ENCODE measurements around the gene HOXB4.
A peak's percentile ranks its signal among the peaks of the same experiment; 100 is the strongest.

The HOXB4 gene

DNA sequence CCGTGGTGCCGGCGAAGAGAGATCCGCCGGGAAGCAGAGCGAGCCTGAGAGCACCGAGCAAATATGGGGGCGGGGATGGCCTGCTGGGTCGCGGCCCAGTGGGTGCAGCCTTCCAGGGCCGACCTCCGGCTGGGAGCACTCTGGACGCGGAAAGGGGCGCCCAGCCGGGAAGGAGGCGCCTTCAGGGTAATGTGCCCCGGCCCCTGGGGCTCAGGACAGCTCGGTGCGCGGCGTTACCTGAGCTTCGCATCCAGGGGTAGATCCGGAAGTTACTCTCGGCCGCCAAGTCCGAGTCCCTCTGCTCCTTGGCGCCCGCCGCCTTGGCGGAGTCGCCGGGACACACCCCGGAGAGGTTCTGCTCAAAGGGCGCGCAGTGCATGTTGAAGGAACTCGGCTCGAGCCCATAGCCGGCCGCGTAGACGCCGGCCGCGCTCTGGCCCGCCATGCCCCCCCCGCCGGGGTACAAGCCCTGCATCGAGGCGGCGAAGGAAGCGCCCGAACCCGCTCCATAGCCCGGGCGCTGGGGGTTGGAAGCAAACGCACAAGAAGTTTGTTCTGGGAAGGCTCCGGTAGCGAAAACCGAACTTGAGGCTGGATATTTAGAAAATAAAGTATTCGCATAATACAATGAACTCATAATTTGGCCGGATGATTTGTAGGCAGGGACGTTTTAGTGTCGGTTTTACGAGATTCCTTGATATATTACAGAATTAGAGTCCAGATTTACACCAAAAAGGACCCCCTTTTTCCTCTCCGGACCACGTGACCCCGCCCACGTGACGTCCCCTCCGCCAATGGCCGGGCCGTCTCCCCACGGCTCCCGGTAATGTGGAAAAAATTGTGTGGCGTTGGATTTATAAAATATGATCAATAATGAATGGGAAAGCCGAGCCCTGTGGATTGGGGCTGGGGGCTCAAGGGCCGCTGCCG lies 32.4 kb upstream of the HOXB4 start, which contains the start of gene HOXB7:
Gene HOXB7 (minus strand): TSS at position 736 of the 930 bp plus-strand sequence. CDS start 99 bp downstream, at position 637.
- H2AFZ ChIP-seq (ENCODE audit: low read length): peak within 1 kb of the TSS; percentile 98
- H3K27me3 ChIP-seq (replicated peaks; ENCODE audit: insufficient read depth, low read length): peaks cover 20% of the 10 kb centered on the region
- H3K9me2 ChIP-seq (replicated peaks; ENCODE audit: insufficient read depth, low read length): no peaks in the 10 kb centered on the region
- H3K4me2 ChIP-seq (ENCODE audit: low read depth, low read length): peak within 1 kb of the TSS; percentile 99
- peak within 1 kb of the TSS; percentile 87 for H3K4me3 ChIP-seq (ENCODE audit: low read length)
- peak within 1 kb of the TSS; percentile 71 for H3K9ac ChIP-seq (ENCODE audit: low read length)
- peak; percentile 57 for DNase-seq
- H3K79me2 ChIP-seq (ENCODE audit: low read length): no peaks in the 10 kb centered on the region
- no peaks in the 10 kb centered on the region for H4K20me1 ChIP-seq (ENCODE audit: insufficient read depth, low read length)
- H3F3A ChIP-seq (ENCODE audit: insufficient read depth, low read length): peaks cover 4% of the 10 kb centered on the region
- H3K36me3 ChIP-seq (replicated peaks; ENCODE audit: insufficient read depth, low read length): no peaks in the 10 kb centered on the region
- no peak within 1 kb of the TSS for H3K27ac ChIP-seq (ENCODE audit: low read length)
- no peaks in the 10 kb centered on the region for H3K9me3 ChIP-seq (replicated peaks; ENCODE audit: insufficient read depth, low read length)
- TF ChIP-seq EZH2phosphoT487 (IDR thresholded peaks at IDR 0.05; ENCODE audit: low read length) (no peak), EZH2 (optimal IDR thresholded peaks at IDR 0.05; ENCODE audit: low read depth, low read length) (no peak)
- TF ChIP-seq, protein P1, sequence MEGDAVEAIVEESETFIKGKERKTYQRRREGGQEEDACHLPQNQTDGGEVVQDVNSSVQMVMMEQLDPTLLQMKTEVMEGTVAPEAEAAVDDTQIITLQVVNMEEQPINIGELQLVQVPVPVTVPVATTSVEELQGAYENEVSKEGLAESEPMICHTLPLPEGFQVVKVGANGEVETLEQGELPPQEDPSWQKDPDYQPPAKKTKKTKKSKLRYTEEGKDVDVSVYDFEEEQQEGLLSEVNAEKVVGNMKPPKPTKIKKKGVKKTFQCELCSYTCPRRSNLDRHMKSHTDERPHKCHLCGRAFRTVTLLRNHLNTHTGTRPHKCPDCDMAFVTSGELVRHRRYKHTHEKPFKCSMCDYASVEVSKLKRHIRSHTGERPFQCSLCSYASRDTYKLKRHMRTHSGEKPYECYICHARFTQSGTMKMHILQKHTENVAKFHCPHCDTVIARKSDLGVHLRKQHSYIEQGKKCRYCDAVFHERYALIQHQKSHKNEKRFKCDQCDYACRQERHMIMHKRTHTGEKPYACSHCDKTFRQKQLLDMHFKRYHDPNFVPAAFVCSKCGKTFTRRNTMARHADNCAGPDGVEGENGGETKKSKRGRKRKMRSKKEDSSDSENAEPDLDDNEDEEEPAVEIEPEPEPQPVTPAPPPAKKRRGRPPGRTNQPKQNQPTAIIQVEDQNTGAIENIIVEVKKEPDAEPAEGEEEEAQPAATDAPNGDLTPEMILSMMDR (IDR thresholded peaks at IDR 0.05; ENCODE audit: low read length): no peak
- peaks cover 8% of the 10 kb centered on the region; the same call in 1 of the 2 replicates for H3K4me1 ChIP-seq (ENCODE audit: low read length)

DNA sequence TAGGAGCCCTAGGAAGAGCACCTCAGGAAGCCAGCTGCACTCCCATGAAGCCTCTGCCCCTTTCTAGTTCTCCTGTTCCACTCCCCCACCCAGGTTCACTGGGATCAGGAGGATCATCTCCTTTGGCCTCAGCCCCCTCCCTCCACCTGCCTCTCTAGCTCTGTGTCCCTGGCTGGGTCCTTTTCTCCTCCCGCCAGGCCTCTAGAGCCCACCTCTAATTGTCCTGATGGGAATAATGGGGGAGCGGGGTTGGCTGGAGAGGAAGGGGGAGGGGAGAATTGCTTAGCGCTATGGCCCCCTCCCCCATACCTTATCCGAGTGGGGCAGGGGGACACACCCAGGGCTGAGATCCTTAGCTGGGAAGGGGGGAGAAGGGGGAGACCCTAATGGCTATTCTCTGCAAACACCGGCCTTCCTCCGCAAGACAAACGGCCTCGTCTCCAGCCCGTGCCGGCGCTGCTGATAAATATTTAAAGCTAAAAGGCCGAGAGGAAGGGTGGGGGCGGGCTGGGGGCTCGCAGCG lies 31.7 kb upstream of the HOXB4 start:
- no peaks in the 10 kb centered on the region for H4K20me1 ChIP-seq (ENCODE audit: insufficient read depth, low read length)
- H2AFZ ChIP-seq (ENCODE audit: low read length): peak overlapping the region; percentile 98
- H3K4me3 ChIP-seq (ENCODE audit: low read length): peak overlapping the region; percentile 87
- TF ChIP-seq, protein P1 (IDR thresholded peaks at IDR 0.05; ENCODE audit: low read length): no peak
- TF ChIP-seq EZH2 (optimal IDR thresholded peaks at IDR 0.05; ENCODE audit: low read depth, low read length) (no peak), EZH2phosphoT487 (IDR thresholded peaks at IDR 0.05; ENCODE audit: low read length) (no peak)
- H3K9me3 ChIP-seq (replicated peaks; ENCODE audit: insufficient read depth, low read length): no peaks in the 10 kb centered on the region
- H3F3A ChIP-seq (ENCODE audit: insufficient read depth, low read length): peaks cover 4% of the 10 kb centered on the region
- DNase-seq: no peak
- H3K9ac ChIP-seq (ENCODE audit: low read length): peak overlapping the region; percentile 71; the same call in 1 of the 2 replicates
- H3K79me2 ChIP-seq (ENCODE audit: low read length): no peaks in the 10 kb centered on the region
- H3K27me3 ChIP-seq (replicated peaks; ENCODE audit: insufficient read depth, low read length): peaks cover 20% of the 10 kb centered on the region
- no peak overlapping the region for H3K27ac ChIP-seq (ENCODE audit: low read length)
- no peaks in the 10 kb centered on the region for H3K9me2 ChIP-seq (replicated peaks; ENCODE audit: insufficient read depth, low read length)
- peaks cover 8% of the 10 kb centered on the region; the same call in 1 of the 2 replicates for H3K4me1 ChIP-seq (ENCODE audit: low read length)
- H3K36me3 ChIP-seq (replicated peaks; ENCODE audit: insufficient read depth, low read length): no peaks in the 10 kb centered on the region
- peak overlapping the region; percentile 99 for H3K4me2 ChIP-seq (ENCODE audit: low read depth, low read length)

DNA sequence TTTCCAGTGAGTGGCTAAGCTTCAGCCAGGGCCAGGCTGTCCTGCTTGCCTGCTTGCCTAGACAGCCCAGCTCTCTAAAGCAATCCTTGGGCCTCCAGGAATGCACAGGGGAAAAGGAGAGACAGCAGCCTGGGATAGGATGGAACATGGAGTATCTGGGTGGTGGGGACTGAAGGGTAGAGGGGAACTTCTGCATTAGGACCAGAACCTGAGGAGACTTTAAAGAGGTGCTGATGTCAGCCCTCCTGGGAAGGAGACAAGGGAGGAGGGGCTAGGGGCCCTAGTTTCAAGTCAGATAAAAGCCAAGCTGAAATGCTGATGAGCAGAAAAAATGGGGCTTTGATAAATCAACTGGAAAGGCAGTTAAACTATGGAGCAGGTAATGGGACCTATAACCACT lies 30.9 kb upstream of the HOXB4 start:
- no peak overlapping the region for H2AFZ ChIP-seq (ENCODE audit: low read length)
- no peak overlapping the region for H3K27ac ChIP-seq (ENCODE audit: low read length)

More for the DNA sequence above, 30.9 kb upstream of the HOXB4 start:
- H4K20me1 ChIP-seq (ENCODE audit: insufficient read depth, low read length): no peaks in the 10 kb centered on the region
- no peaks in the 10 kb centered on the region for H3K9me3 ChIP-seq (replicated peaks; ENCODE audit: insufficient read depth, low read length)
- H3K36me3 ChIP-seq (replicated peaks; ENCODE audit: insufficient read depth, low read length): no peaks in the 10 kb centered on the region
- DNase-seq: peak; percentile 30
- H3K79me2 ChIP-seq (ENCODE audit: low read length): no peaks in the 10 kb centered on the region
- no peak overlapping the region for H3K4me2 ChIP-seq (ENCODE audit: low read depth, low read length)
- no peak overlapping the region for H3K4me3 ChIP-seq (ENCODE audit: low read length)
- H3K4me1 ChIP-seq (ENCODE audit: low read length): peaks cover 8% of the 10 kb centered on the region; the same call in 1 of the 2 replicates
- TF ChIP-seq, protein P1 (IDR thresholded peaks at IDR 0.05; ENCODE audit: low read length): no peak
- TF ChIP-seq EZH2phosphoT487 (IDR thresholded peaks at IDR 0.05; ENCODE audit: low read length) (no peak), EZH2 (optimal IDR thresholded peaks at IDR 0.05; ENCODE audit: low read depth, low read length) (no peak)
- no peak overlapping the region for H3K9ac ChIP-seq (ENCODE audit: low read length)
- peaks cover 22% of the 10 kb centered on the region for H3K27me3 ChIP-seq (replicated peaks; ENCODE audit: insufficient read depth, low read length)
- peaks cover 4% of the 10 kb centered on the region for H3F3A ChIP-seq (ENCODE audit: insufficient read depth, low read length)
- no peaks in the 10 kb centered on the region for H3K9me2 ChIP-seq (replicated peaks; ENCODE audit: insufficient read depth, low read length)

All from MM.1S (cell line).